Right atrium auricular region (tissue), 2 donors: ENCODE data around the gene DOK6. TPM values are rescaled to one million over a fixed set of nuclear protein-coding genes. Genes with fewer than 3 reads are reported as not detected.

Experiments used
- DNase-seq: peaks from one replicate; pipeline ENCODE4 v3.0.0-alpha.2; 2019; ENCODE audit warnings: low spot score
- H3K27ac ChIP-seq, 2 donors: fragments of 200-600 bp; sonication (generic); 1 replicate in 1 of 2; 2 replicates in 1 of 2; pipeline ENCODE4 v1.5.1; 2016 to 2019
- H3K27me3 ChIP-seq, 2 donors: fragments of 200-600 bp; sonication (generic); one replicate each; pipeline versions ENCODE4 v1.5.1 to v1.6.0; 2017 to 2019
- H3K36me3 ChIP-seq: fragments of 200-600 bp; sonication (generic); one replicate; pipeline ENCODE4 v1.5.1; 2016
- H3K4me1 ChIP-seq, 2 donors: fragments of 200-600 bp; sonication (generic); one replicate each; pipeline versions ENCODE4 v1.5.1 to v1.6.0; 2017 to 2019
- H3K4me3 ChIP-seq, 2 donors: fragments of 200-600 bp; sonication (generic); 1 replicate in 1 of 2; 2 replicates in 1 of 2; pipeline ENCODE4 v1.5.1; 2017 to 2019; ENCODE audit warnings: mild to moderate bottlenecking in 1 of 2, moderate library complexity in 1 of 2
- H3K9me3 ChIP-seq, 2 donors: fragments of 200-600 bp; sonication (generic); one replicate each; pipeline ENCODE4 v1.5.1; 2019
- total RNA-seq, 2 donors: library from RNA; depleted of rRNA; stranded (reverse); fragments of >200 nt; gene quantifications; one replicate each; pipeline ENCODE4 v1.1.0, GENCODE V29; 2016
- TF ChIP-seq, protein P1 (sequence below), 2 donors: fragments of 200-600 bp; sonication (generic); IDR thresholded peaks; one replicate each; pipeline ENCODE4 v1.5.1; 2019; ENCODE audit warnings: antibody characterized with exemption in 2 of 2

Gene DOK6
- total RNA-seq, 2 donors from 2014 or later = 2.0 to 5.7 TPM

DNA sequence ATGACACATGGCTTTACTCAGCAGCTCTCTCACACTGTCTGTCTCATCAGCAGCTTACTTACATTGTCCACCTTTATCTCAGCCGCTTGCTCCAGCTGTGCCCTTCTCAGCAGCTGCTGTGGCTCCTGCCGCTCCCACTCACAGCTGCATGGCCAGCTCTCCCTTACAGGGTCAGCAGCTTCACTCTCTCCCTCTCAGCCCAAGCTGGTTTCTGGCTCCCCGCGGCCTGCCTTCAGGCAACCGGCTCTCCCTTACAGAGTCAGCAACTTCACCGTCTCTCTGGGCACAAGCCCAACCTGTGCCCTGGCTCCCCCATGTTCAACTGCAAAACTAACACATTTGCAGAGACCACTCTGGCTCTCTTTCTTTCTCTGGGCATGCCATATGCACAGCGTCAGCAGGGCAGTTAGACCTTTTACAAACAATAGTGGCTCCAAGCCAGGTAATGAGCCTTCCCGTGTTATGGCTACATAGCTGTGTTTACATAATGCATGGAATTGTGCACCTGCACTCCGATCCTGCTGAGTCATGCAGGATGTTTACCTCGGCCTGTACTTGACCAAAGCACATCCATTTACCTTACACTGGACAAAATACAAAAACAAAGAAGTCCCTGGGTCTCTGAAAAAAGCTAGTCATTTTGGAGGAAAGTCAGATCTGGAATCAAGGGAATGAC is 167.3 kb downstream of the DOK6 start:
- DNase-seq = no peak
- H3K36me3 ChIP-seq = no peaks in the 10 kb centered on the region
- H3K9me3 ChIP-seq = no peaks in the 10 kb centered on the region
- H3K27ac ChIP-seq = no peak overlapping the region
- H3K4me1 ChIP-seq = no peaks in the 10 kb centered on the region
- no peaks in the 10 kb centered on the region for H3K27me3 ChIP-seq
- TF ChIP-seq, protein P1, sequence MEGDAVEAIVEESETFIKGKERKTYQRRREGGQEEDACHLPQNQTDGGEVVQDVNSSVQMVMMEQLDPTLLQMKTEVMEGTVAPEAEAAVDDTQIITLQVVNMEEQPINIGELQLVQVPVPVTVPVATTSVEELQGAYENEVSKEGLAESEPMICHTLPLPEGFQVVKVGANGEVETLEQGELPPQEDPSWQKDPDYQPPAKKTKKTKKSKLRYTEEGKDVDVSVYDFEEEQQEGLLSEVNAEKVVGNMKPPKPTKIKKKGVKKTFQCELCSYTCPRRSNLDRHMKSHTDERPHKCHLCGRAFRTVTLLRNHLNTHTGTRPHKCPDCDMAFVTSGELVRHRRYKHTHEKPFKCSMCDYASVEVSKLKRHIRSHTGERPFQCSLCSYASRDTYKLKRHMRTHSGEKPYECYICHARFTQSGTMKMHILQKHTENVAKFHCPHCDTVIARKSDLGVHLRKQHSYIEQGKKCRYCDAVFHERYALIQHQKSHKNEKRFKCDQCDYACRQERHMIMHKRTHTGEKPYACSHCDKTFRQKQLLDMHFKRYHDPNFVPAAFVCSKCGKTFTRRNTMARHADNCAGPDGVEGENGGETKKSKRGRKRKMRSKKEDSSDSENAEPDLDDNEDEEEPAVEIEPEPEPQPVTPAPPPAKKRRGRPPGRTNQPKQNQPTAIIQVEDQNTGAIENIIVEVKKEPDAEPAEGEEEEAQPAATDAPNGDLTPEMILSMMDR (IDR thresholded peaks at IDR 0.05) = no peak
- no peak overlapping the region for H3K4me3 ChIP-seq

DNA sequence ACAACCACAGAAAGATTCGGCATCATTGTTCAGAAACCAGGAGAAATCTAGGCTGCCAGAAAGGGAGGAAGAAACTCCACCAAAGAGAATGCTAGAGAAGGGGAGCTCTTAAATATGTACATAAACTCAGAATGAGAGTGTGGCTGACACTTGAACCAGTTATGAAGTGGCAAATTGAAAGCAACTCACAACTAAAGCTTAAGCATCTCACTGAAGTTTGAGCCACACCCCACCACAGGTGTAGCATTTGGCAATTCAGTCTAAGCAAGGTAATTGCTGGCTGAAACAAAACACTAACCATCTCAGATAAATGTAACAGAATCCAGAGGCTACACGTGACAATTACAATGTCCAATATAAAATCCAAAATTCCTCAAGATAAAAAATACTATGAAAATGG is 168.4 kb downstream of the DOK6 start:
- Histone ChIP-seq H3K27me3 (no peaks in the 10 kb centered on the region), H3K9me3 (no peaks in the 10 kb centered on the region), H3K4me3 (no peak overlapping the region), H3K4me1 (no peaks in the 10 kb centered on the region), H3K36me3 (no peaks in the 10 kb centered on the region), H3K27ac (no peak overlapping the region)
- DNase-seq = no peak
- TF ChIP-seq, protein P1 (IDR thresholded peaks at IDR 0.05) = no peak

DNA sequence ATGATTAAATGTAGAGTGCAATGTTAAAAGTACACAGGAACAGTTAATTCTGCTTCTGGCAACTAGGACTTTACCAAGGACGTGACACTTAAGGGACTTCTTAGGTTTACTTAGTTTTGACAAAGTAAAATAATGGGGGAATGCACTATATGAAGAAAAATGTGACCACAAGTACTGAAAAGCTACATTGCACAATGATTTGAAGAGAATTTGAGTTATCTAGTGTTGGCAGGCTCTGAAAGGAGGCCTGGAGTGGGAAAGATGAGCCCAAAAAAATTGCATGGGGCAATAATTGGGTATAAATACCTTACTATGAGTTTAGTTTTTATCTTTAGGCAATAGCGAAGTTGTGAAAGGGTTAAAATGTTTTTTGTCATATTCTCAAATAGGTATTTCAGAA is 173.7 kb downstream of the DOK6 start:
- no peak for DNase-seq
- TF ChIP-seq, protein P1 (IDR thresholded peaks at IDR 0.05) = no peak
- no peaks in the 10 kb centered on the region for H3K36me3 ChIP-seq
- H3K27ac ChIP-seq = no peak overlapping the region
- no peaks in the 10 kb centered on the region for H3K4me1 ChIP-seq
- H3K4me3 ChIP-seq = no peak overlapping the region
- H3K9me3 ChIP-seq = no peaks in the 10 kb centered on the region
- H3K27me3 ChIP-seq = no peaks in the 10 kb centered on the region

DNA sequence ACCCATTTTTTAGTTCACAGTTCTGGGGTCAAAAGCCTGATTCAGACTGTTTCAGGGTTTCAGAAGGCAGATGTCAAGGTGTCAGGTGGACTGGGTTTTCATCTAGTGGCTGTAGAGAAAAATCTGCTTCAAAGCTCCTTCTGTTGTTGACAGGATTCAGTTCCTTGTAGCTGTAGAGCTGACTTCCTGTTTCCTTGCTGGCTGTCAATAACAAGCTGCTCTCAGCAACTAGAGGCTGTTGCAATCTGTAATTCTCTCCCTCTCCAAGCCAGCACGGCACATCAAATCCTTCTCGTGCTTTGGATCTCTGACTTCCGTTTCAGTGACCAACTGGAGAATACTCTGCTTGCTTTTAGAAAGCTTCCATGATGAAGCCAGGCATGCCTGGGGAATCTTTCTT is 179.4 kb downstream of the DOK6 start:
- H3K27ac ChIP-seq = no peak overlapping the region
- no peaks in the 10 kb centered on the region for H3K9me3 ChIP-seq
- no peak for DNase-seq
- no peak overlapping the region for H3K4me3 ChIP-seq
- H3K36me3 ChIP-seq = no peaks in the 10 kb centered on the region
- TF ChIP-seq, protein P1 (IDR thresholded peaks at IDR 0.05) = no peak
- no peaks in the 10 kb centered on the region for H3K27me3 ChIP-seq
- H3K4me1 ChIP-seq = no peaks in the 10 kb centered on the region

DNA sequence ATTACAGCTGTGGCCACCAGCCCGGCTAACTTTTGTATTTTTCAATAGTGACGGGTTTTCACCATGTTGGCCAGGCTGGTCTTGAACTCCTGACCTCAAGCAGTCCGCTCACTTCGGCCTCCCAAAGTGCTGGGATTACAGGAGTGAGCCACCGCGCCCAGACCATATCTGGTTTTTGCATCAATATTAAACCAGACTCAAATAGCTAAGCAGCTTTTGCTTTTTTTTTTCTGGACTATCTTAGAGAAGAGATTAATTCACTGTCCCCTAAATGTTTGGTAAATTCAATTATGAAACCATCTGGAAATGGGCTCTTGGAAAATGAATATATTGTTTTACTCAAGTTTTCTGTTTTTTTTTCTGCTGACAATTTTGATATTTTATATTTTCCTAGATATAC is 183.7 kb downstream of the DOK6 start:
- Histone ChIP-seq H3K36me3 (no peaks in the 10 kb centered on the region), H3K4me3 (no peak overlapping the region), H3K9me3 (no peaks in the 10 kb centered on the region), H3K27me3 (no peaks in the 10 kb centered on the region), H3K27ac (no peak overlapping the region), H3K4me1 (no peaks in the 10 kb centered on the region)
- no peak for DNase-seq
- TF ChIP-seq, protein P1 (IDR thresholded peaks at IDR 0.05) = no peak

DNA sequence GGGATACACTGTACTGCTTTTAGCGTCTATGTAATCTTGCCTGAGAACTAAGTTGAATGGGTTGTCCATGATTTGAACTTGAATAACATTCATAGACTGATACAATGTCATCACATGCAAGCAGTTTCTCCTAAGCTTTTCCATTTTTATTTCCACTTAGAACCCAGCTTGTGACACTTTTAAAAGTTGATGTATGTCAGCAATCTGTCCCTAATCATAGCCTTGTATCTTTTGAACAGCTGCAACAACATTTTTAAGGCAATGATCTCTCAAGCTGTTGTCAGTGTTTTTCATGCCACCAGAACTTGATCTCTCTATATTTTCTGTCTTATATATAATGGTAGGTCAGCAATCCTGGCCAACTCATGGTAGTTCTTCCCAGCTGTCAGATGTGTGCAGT is 185.0 kb downstream of the DOK6 start:
- no peaks in the 10 kb centered on the region for H3K27me3 ChIP-seq
- no peak for DNase-seq
- TF ChIP-seq, protein P1 (IDR thresholded peaks at IDR 0.05) = no peak
- H3K27ac ChIP-seq = no peak overlapping the region
- H3K36me3 ChIP-seq = no peaks in the 10 kb centered on the region
- no peaks in the 10 kb centered on the region for H3K9me3 ChIP-seq
- no peak overlapping the region for H3K4me3 ChIP-seq
- H3K4me1 ChIP-seq = no peaks in the 10 kb centered on the region
